Right lobe of liver (tissue), 4 donors: Measurements from ENCODE around the gene SETBP1.

Experiments used
- POLR2A ChIP-seq: fragments of 450-650 bp; IDR thresholded peaks from one replicate; pipeline ENCODE4 v1.6.1; 2017; ENCODE audit warnings: antibody characterized with exemption, mild to moderate bottlenecking
- TF ChIP-seq, protein P1 (sequence below), 4 donors: fragments of 200-600 bp in 3 of 4; fragments of 450-650 bp in 1 of 4; IDR thresholded peaks; one replicate each; pipeline versions ENCODE4 v1.5.1 to v1.8.0; 2016 to 2022; ENCODE audit warnings: antibody characterized with exemption in 4 of 4, mild to moderate bottlenecking in 2 of 4
- donor health status: DM: no; HTN: no; CAD: no.
- donor health status: DM: no; HTN: no; CAD: no.
- donor health status: DM: no; HTN: yes; CAD: no.

DNA sequence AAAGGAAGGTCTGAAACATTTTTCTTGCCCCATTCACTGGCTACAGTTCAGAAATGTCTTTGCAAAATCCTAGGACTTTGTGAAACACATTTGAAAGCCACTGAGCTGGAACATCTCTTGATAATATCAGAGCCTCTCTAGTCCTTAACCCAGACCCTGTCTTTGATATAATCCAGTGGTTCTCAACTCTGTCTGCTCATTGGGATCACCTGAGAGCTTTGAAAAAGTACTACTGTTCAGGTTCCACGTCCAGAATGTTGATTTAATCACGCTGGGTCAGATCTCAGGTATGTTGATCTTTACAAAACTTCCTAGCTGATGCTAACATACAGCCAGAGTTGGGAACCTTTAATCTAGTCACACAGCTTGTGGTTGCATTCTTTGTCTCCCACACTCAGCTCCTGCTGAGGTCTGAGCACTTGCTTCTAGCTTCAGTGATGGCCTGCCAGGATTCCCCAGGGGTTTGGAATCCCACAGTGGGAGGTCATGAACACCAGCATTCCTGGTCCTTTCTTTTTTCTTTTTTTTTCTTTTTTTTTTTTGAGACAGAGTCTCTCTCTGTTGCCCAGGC, 262.7 kb downstream of the SETBP1 start:
- no peak for TF ChIP-seq POLR2A
- TF ChIP-seq, protein P1, sequence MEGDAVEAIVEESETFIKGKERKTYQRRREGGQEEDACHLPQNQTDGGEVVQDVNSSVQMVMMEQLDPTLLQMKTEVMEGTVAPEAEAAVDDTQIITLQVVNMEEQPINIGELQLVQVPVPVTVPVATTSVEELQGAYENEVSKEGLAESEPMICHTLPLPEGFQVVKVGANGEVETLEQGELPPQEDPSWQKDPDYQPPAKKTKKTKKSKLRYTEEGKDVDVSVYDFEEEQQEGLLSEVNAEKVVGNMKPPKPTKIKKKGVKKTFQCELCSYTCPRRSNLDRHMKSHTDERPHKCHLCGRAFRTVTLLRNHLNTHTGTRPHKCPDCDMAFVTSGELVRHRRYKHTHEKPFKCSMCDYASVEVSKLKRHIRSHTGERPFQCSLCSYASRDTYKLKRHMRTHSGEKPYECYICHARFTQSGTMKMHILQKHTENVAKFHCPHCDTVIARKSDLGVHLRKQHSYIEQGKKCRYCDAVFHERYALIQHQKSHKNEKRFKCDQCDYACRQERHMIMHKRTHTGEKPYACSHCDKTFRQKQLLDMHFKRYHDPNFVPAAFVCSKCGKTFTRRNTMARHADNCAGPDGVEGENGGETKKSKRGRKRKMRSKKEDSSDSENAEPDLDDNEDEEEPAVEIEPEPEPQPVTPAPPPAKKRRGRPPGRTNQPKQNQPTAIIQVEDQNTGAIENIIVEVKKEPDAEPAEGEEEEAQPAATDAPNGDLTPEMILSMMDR (IDR thresholded peaks at IDR 0.05) = no peak
